DOHH2 (cell line): Measurements from ENCODE around the gene RPS8.
"Not testable (repeated sequence)": the region's sequence is repeated elsewhere in the genome, so short reads cannot be mapped to it uniquely, and the experiment has no call there.

Experiments
- H3F3A ChIP-seq: fragments of 200-600 bp; sonication (generic), shearing (Covaris generic); 2 replicates; pipeline ENCODE4 v1.6.0; 2016; ENCODE audit warnings: antibody characterized with exemption, mild to moderate bottlenecking; ENCODE audit not compliant: control insufficient read depth, insufficient read depth
- H3K27ac ChIP-seq: fragments of 200-600 bp; sonication (generic); 2 replicates; pipeline ENCODE4 v1.5.1; 2014; ENCODE audit warnings: low read depth, mild to moderate bottlenecking, low read length, moderate library complexity
- H3K27me3 ChIP-seq: fragments of 200-600 bp; sonication (generic); 2 replicates; pipeline ENCODE4 v1.6.1; 2014; ENCODE audit warnings: mild to moderate bottlenecking, low read length, mixed read lengths; ENCODE audit not compliant: control insufficient read depth
- H3K36me3 ChIP-seq: fragments of 200-600 bp; sonication (generic); 2 replicates; pipeline ENCODE4 v1.6.1; 2014; ENCODE audit warnings: mild to moderate bottlenecking, low read length, moderate library complexity, mixed read lengths; ENCODE audit not compliant: control insufficient read depth
- H3K4me1 ChIP-seq: fragments of 200-600 bp; sonication (generic); 2 replicates; pipeline ENCODE4 v1.6.1; 2014; ENCODE audit warnings: mild to moderate bottlenecking, low read length, mixed read lengths; ENCODE audit not compliant: control insufficient read depth
- H3K4me2 ChIP-seq: fragments of 200-600 bp; sonication (generic); 2 replicates; pipeline ENCODE4 v1.6.0; 2014; ENCODE audit warnings: mild to moderate bottlenecking, low read length, moderate library complexity
- H3K4me3 ChIP-seq: fragments of 200-600 bp; sonication (generic); 2 replicates; pipeline ENCODE4 v1.5.1; 2014; ENCODE audit warnings: mild to moderate bottlenecking, low read length, mixed read lengths
- H3K79me2 ChIP-seq: fragments of 200-600 bp; sonication (generic); 2 replicates; pipeline ENCODE4 v1.6.1; 2014; ENCODE audit warnings: mild to moderate bottlenecking, low read length, mixed read lengths; ENCODE audit not compliant: control insufficient read depth
- H3K9me2 ChIP-seq: fragments of 200-600 bp; sonication (generic); replicated peaks from 2 replicates; pipeline ENCODE4 v1.6.1; 2014; ENCODE audit warnings: mild to moderate bottlenecking, low read length, mixed read lengths; ENCODE audit not compliant: control insufficient read depth
- H3K9me3 ChIP-seq: fragments of 200-600 bp; sonication (generic); 2 replicates; pipeline ENCODE4 v1.6.1; 2014; ENCODE audit warnings: antibody characterized with exemption, low read length, mixed read lengths; ENCODE audit not compliant: control insufficient read depth, insufficient read depth
- H4K20me1 ChIP-seq: fragments of 200-600 bp; sonication (generic); 2 replicates; pipeline ENCODE4 v1.6.0; 2014; ENCODE audit warnings: low read depth, mild to moderate bottlenecking, antibody characterized with exemption, low read length, moderate library complexity; ENCODE audit not compliant: control insufficient read depth, insufficient read depth
- EZH2phosphoT487 ChIP-seq: fragments of 200-600 bp; sonication (generic); IDR thresholded peaks from 2 replicates; pipeline ENCODE4 v1.6.1; 2017; ENCODE audit warnings: borderline replicate concordance, mild to moderate bottlenecking, antibody characterized with exemption, low read length, moderate library complexity, mixed read lengths
- TF ChIP-seq, protein P1 (sequence below): fragments of 200-600 bp; sonication (generic); IDR thresholded peaks from one replicate; pipeline ENCODE4 v1.5.1; 2014; ENCODE audit warnings: antibody characterized with exemption, mild to moderate bottlenecking, low read depth, low read length; ENCODE audit not compliant: poor library complexity, severe bottlenecking

RPS8 gene

DNA sequence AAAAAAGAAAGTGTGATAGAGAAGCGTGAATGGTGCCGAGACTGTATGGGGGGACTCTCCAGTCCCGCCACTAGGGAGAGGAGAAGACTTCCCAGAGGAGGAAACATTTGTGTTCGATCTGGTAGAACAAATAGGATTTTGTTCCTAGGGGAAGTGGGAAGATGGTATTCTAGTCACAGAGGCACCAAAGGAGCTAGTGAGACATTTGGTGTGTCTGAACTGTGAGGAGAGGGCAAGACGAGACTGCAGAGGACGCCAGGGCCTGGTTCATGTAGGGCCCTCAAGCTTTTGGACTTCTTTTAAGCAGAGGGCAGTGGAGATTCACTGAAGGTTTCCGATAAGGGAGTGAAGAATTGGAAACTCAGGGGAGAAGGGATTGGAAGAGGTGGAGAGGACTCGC lies 35.9 kb downstream of the RPS8 start:
- Histone ChIP-seq H3K36me3 (peaks cover 22% of the 10 kb centered on the region), H3K27me3 (no peaks in the 10 kb centered on the region), H3K9me3 (no peaks in the 10 kb centered on the region), H3K79me2 (peaks cover 9% of the 10 kb centered on the region; the same call in 1 of the 2 replicates), H3K4me1 (peaks cover 68% of the 10 kb centered on the region), H3K27ac (no peak overlapping the region), H4K20me1 (no peaks in the 10 kb centered on the region), H3K4me3 (no peak overlapping the region), H3K4me2 (no peak overlapping the region), H3F3A (peaks cover 16% of the 10 kb centered on the region; the same call in 1 of the 2 replicates), H3K9me2 (no peaks in the 10 kb centered on the region)
- TF ChIP-seq, protein P1, sequence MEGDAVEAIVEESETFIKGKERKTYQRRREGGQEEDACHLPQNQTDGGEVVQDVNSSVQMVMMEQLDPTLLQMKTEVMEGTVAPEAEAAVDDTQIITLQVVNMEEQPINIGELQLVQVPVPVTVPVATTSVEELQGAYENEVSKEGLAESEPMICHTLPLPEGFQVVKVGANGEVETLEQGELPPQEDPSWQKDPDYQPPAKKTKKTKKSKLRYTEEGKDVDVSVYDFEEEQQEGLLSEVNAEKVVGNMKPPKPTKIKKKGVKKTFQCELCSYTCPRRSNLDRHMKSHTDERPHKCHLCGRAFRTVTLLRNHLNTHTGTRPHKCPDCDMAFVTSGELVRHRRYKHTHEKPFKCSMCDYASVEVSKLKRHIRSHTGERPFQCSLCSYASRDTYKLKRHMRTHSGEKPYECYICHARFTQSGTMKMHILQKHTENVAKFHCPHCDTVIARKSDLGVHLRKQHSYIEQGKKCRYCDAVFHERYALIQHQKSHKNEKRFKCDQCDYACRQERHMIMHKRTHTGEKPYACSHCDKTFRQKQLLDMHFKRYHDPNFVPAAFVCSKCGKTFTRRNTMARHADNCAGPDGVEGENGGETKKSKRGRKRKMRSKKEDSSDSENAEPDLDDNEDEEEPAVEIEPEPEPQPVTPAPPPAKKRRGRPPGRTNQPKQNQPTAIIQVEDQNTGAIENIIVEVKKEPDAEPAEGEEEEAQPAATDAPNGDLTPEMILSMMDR = no peak
- TF ChIP-seq EZH2phosphoT487 = no peak

DNA sequence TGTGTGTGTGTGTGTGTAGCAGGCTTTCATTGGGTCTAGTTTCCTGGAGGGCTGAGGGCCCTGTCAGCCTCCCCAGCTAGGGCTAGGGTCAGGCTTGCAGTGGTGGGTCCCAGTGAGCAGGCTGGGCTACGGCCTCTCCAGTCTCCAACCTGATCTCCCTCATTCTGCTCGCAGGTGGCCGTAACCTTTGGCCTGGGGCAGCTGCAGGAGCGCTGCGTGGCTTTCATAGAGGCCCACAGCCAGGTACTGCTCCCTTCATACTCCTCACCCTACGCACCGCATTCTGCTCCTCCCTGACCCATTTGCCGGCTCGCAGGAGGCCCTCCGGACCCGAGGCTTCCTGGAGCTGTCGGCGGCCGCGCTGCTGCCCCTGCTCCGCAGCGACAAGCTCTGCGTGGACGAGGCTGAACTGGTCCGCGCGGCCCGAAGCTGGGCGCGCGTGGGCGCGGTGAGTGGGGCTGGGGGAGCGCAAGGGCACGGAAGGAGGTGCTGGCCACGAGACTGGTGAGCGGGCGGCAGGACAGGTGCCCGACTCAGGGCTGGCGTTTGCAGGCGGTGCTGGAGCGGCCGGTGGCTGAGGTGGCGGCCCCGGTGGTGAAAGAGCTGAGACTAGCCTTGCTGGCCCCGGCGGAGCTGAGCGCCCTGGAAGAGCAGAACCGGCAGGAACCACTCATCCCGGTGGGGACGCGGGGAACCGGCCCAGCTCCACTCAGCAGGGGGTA lies 37.6 kb downstream of the RPS8 start:
- no peaks in the 10 kb centered on the region for H3K9me3 ChIP-seq
- peak overlapping the region; percentile 76 for H3K4me2 ChIP-seq
- peaks cover 7% of the 10 kb centered on the region for H3K36me3 ChIP-seq
- peaks cover 14% of the 10 kb centered on the region; the same call in 1 of the 2 replicates for H3F3A ChIP-seq
- no peaks in the 10 kb centered on the region for H3K9me2 ChIP-seq
- TF ChIP-seq, protein P1 = no peak
- TF ChIP-seq EZH2phosphoT487 = no peak
- H3K79me2 ChIP-seq = peaks cover 4% of the 10 kb centered on the region; the same call in 1 of the 2 replicates
- H4K20me1 ChIP-seq = no peaks in the 10 kb centered on the region
- no peaks in the 10 kb centered on the region for H3K27me3 ChIP-seq
- no peak overlapping the region for H3K27ac ChIP-seq
- H3K4me3 ChIP-seq = peak overlapping the region; percentile 78
- H3K4me1 ChIP-seq = peaks cover 52% of the 10 kb centered on the region

DNA sequence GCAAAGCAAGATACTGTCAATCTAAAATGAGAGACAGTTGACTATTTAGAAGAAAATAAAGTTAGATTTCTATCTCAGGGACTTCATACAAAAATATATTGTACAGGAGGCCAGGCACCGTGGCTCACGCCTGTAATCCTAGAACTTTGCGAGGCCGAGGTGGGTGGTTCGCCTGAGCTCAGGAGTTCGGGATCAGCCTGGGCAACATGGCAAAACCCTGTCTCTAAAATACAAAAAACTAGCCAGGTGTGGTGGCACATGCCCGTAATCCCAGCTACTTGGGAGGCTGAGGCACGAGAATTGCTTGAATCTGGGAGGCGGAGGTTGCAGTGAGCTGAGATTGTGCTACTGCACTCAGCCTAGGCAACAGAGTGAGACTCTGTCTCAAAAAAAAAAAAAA lies 40.6 kb downstream of the RPS8 start:
- not testable (repeated sequence) for H3K27ac ChIP-seq, H3K4me2 ChIP-seq
- H3F3A ChIP-seq = peaks cover 14% of the 10 kb centered on the region

DNA sequence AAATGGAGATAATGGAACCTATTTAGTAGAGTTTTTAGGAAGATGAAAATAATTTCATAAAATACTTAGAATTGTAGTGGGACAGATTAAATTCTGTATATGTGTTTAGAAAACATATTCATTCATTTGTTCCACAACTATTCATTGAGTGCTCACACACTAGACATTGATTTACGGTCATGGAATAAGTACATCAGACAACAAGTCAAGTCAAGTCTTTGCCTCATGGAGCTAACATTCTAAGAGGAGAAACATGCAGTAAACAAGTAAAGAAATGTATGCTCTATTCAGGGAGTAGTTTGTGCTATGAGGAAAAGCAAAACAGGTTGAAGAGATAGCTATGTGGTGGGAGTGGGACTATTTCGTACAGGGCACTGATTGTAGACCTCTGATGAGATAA lies 42.0 kb downstream of the RPS8 start:
- Histone ChIP-seq H3K4me1 (peaks cover 47% of the 10 kb centered on the region), H3K27ac (no peak overlapping the region), H3F3A (peaks cover 13% of the 10 kb centered on the region)

More for the DNA sequence above, 40.6 kb downstream of the RPS8 start:
- H3K27me3 ChIP-seq, H3K9me2 ChIP-seq, H3K36me3 ChIP-seq, H3K9me3 ChIP-seq, H4K20me1 ChIP-seq, H3K79me2 ChIP-seq, H3K4me3 ChIP-seq: not testable (repeated sequence)
- H3K4me1 ChIP-seq = peaks cover 44% of the 10 kb centered on the region

More for the DNA sequence above, 42.0 kb downstream of the RPS8 start:
- Histone ChIP-seq H3K79me2 (no peaks in the 10 kb centered on the region), H3K9me2 (no peaks in the 10 kb centered on the region), H3K4me3 (no peak overlapping the region), H3K36me3 (no peaks in the 10 kb centered on the region), H4K20me1 (no peaks in the 10 kb centered on the region), H3K27me3 (no peaks in the 10 kb centered on the region), H3K4me2 (no peak overlapping the region), H3K9me3 (no peaks in the 10 kb centered on the region)
- TF ChIP-seq, protein P1 = no peak
- TF ChIP-seq EZH2phosphoT487 = no peak
